ENCODE data around the gene DYRK1A. TPM values are rescaled to one million over a fixed set of nuclear protein-coding genes. Genes with fewer than 3 reads are reported as not detected.
A peak's percentile ranks its signal among the peaks of the same experiment; 100 is the strongest.

Gene DYRK1A
- total RNA-seq, 2 experiments from 2014 or later: 73.6 to 74.1 TPM

- no peak for DNase-seq
- CTCF ChIA-PET: no interaction called here
- POLR2A ChIA-PET: no interaction called here
- H3K9me3 Mint-ChIP-seq: no peaks in the 10 kb centered on the region
- peaks cover 14% of the 10 kb centered on the region for H3K4me1 Mint-ChIP-seq
- H3K4me3 Mint-ChIP-seq: no peak overlapping the region
- H3K36me3 Mint-ChIP-seq (ENCODE audit: low read depth): peaks cover 36% of the 10 kb centered on the region
- H3K27me3 Mint-ChIP-seq: no peaks in the 10 kb centered on the region
- H3K27ac Mint-ChIP-seq: no peak overlapping the region
Observed at GRCh38 chr21:37469441-37469840, 102.9 kb downstream of the DYRK1A start.

GRCh38 chr21:37472581-37472980 lies 106.0 kb downstream of the DYRK1A start:
- CTCF ChIA-PET: no interaction called here
- H3K4me1 Mint-ChIP-seq: peaks cover 24% of the 10 kb centered on the region

GRCh38 chr21:37473491-37473890 lies 106.9 kb downstream of the DYRK1A start:
- H3K4me3 Mint-ChIP-seq: no peak overlapping the region
- no peak overlapping the region for H3K27ac Mint-ChIP-seq
- H3K27me3 Mint-ChIP-seq: no peaks in the 10 kb centered on the region
- no peak for DNase-seq
- ChIA-PET POLR2A (no interaction called here), CTCF (interaction anchor here (2.4 kb wide), 1 partner anchor 9 kb away, joined by 10 read pairs; no protein-coding TSS in a partner anchor)
- peaks cover 28% of the 10 kb centered on the region for H3K36me3 Mint-ChIP-seq (ENCODE audit: low read depth)
- peaks cover 23% of the 10 kb centered on the region for H3K4me1 Mint-ChIP-seq
- H3K9me3 Mint-ChIP-seq: no peaks in the 10 kb centered on the region

More at GRCh38 chr21:37472581-37472980, 106.0 kb downstream of the DYRK1A start:
- Mint-ChIP-seq H3K9me3 (no peaks in the 10 kb centered on the region), H3K36me3 (ENCODE audit: low read depth) (peaks cover 31% of the 10 kb centered on the region), H3K4me3 (no peak overlapping the region), H3K27ac (no peak overlapping the region), H3K27me3 (no peaks in the 10 kb centered on the region)
- POLR2A ChIA-PET: no interaction called here
- no peak for DNase-seq

GRCh38 chr21:37474342-37474741 lies 107.8 kb downstream of the DYRK1A start:
- Mint-ChIP-seq H3K27ac (no peak overlapping the region), H3K4me3 (no peak overlapping the region), H3K4me1 (peaks cover 23% of the 10 kb centered on the region), H3K27me3 (no peaks in the 10 kb centered on the region), H3K36me3 (ENCODE audit: low read depth) (peaks cover 21% of the 10 kb centered on the region), H3K9me3 (no peaks in the 10 kb centered on the region)
- no peak for DNase-seq
- CTCF ChIA-PET: interaction anchor here (1.1 to 2.4 kb wide), 2 partner anchors 10 to 23 kb away, joined by 3 to 10 read pairs; no protein-coding TSS in a partner anchor
- POLR2A ChIA-PET: interaction anchor here (0.7 to 1.4 kb wide), 3 partner anchors 11 to 109 kb away, joined by 3 to 5 read pairs (median 5); no protein-coding TSS in a partner anchor

- H3K9me3 Mint-ChIP-seq: no peaks in the 10 kb centered on the region
- H3K27me3 Mint-ChIP-seq: no peaks in the 10 kb centered on the region
- DNase-seq: no peak
- CTCF ChIA-PET: interaction anchor here (1.0 to 2.4 kb wide), 3 partner anchors 11 to 88 kb away, joined by 3 to 10 read pairs (median 4); no protein-coding TSS in a partner anchor
- peaks cover 23% of the 10 kb centered on the region for H3K4me1 Mint-ChIP-seq
- POLR2A ChIA-PET: interaction anchor here (1.2 to 1.4 kb wide), 2 partner anchors 12 to 110 kb away, joined by 5 read pairs; no protein-coding TSS in a partner anchor
- H3K4me3 Mint-ChIP-seq: no peak overlapping the region
- peaks cover 19% of the 10 kb centered on the region for H3K36me3 Mint-ChIP-seq (ENCODE audit: low read depth)
- H3K27ac Mint-ChIP-seq: peak overlapping the region; percentile 2
Observed at GRCh38 chr21:37475186-37475868, 108.8 kb downstream of the DYRK1A start.

- H3K4me1 Mint-ChIP-seq: peaks cover 15% of the 10 kb centered on the region
- ChIA-PET CTCF (interaction anchor here (0.7 to 0.9 kb wide), 2 partner anchors 15 to 131 kb away, joined by 3 to 4 read pairs; no protein-coding TSS in a partner anchor), POLR2A (no interaction called here)
- H3K27me3 Mint-ChIP-seq: no peaks in the 10 kb centered on the region
- no peak overlapping the region for H3K4me3 Mint-ChIP-seq
- peaks cover 26% of the 10 kb centered on the region for H3K36me3 Mint-ChIP-seq (ENCODE audit: low read depth)
- H3K9me3 Mint-ChIP-seq: no peaks in the 10 kb centered on the region
- no peak overlapping the region for H3K27ac Mint-ChIP-seq
- DNase-seq: no peak
Observed at GRCh38 chr21:37478794-37479193, 112.2 kb downstream of the DYRK1A start.

GRCh38 chr21:37483776-37484175 lies 117.2 kb downstream of the DYRK1A start:
- POLR2A ChIA-PET: interaction anchor here (1.0 kb wide), 1 partner anchor 216 kb away, joined by 3 read pairs; no protein-coding TSS in a partner anchor
- no peak for DNase-seq
- Mint-ChIP-seq H3K4me3 (no peak overlapping the region), H3K36me3 (ENCODE audit: low read depth) (peaks cover 43% of the 10 kb centered on the region), H3K27me3 (no peaks in the 10 kb centered on the region), H3K27ac (no peak overlapping the region), H3K9me3 (no peaks in the 10 kb centered on the region), H3K4me1 (peaks cover 1% of the 10 kb centered on the region)
- CTCF ChIA-PET: interaction anchor here (1.3 kb wide), 1 partner anchor 20 kb away, joined by 3 read pairs; no protein-coding TSS in a partner anchor

- POLR2A ChIA-PET: no interaction called here
Observed at GRCh38 chr21:37484535-37485474, 118.2 kb downstream of the DYRK1A start.

GRCh38 chr21:37489553-37489952 lies 123.0 kb downstream of the DYRK1A start:
- Mint-ChIP-seq H3K36me3 (ENCODE audit: low read depth) (peaks cover 46% of the 10 kb centered on the region), H3K27ac (no peak overlapping the region), H3K9me3 (no peaks in the 10 kb centered on the region), H3K27me3 (no peaks in the 10 kb centered on the region), H3K4me1 (peaks cover 2% of the 10 kb centered on the region), H3K4me3 (no peak overlapping the region)
- CTCF ChIA-PET: interaction anchor here (1.0 kb wide), 1 partner anchor 74 kb away, joined by 3 read pairs; no protein-coding TSS in a partner anchor
- POLR2A ChIA-PET: no interaction called here
- DNase-seq: no peak

More at GRCh38 chr21:37484535-37485474, 118.2 kb downstream of the DYRK1A start:
- no peaks in the 10 kb centered on the region for H3K27me3 Mint-ChIP-seq
- CTCF ChIA-PET: interaction anchor here (1.3 kb wide), 1 partner anchor 21 kb away, joined by 3 read pairs; no protein-coding TSS in a partner anchor
- no peak for DNase-seq
- peaks cover 2% of the 10 kb centered on the region for H3K4me1 Mint-ChIP-seq
- H3K27ac Mint-ChIP-seq: no peak overlapping the region
- H3K9me3 Mint-ChIP-seq: no peaks in the 10 kb centered on the region
- H3K4me3 Mint-ChIP-seq: no peak overlapping the region
- peaks cover 43% of the 10 kb centered on the region for H3K36me3 Mint-ChIP-seq (ENCODE audit: low read depth)

GRCh38 chr21:37490084-37490483 lies 123.5 kb downstream of the DYRK1A start:
- CTCF ChIA-PET: no interaction called here
- no peak overlapping the region for H3K4me3 Mint-ChIP-seq
- peaks cover 1% of the 10 kb centered on the region for H3K4me1 Mint-ChIP-seq
- H3K27me3 Mint-ChIP-seq: no peaks in the 10 kb centered on the region
- no peak for DNase-seq
- H3K9me3 Mint-ChIP-seq: no peaks in the 10 kb centered on the region
- peaks cover 43% of the 10 kb centered on the region for H3K36me3 Mint-ChIP-seq (ENCODE audit: low read depth)
- H3K27ac Mint-ChIP-seq: no peak overlapping the region
- POLR2A ChIA-PET: no interaction called here

- peaks cover 3% of the 10 kb centered on the region for H3K4me1 Mint-ChIP-seq
- DNase-seq: no peak
- no peaks in the 10 kb centered on the region for H3K27me3 Mint-ChIP-seq
- CTCF ChIA-PET: interaction anchor here (1.3 to 2.1 kb wide), 2 partner anchors 22 to 330 kb away, joined by 3 to 10 read pairs; no protein-coding TSS in a partner anchor
- H3K36me3 Mint-ChIP-seq (ENCODE audit: low read depth): peaks cover 49% of the 10 kb centered on the region
- no peak overlapping the region for H3K4me3 Mint-ChIP-seq
- no peaks in the 10 kb centered on the region for H3K9me3 Mint-ChIP-seq
- POLR2A ChIA-PET: interaction anchor here (1.7 kb wide), 1 partner anchor 67 kb away, joined by 8 read pairs; no protein-coding TSS in a partner anchor
- no peak overlapping the region for H3K27ac Mint-ChIP-seq
Observed at GRCh38 chr21:37496972-37497371, 130.4 kb downstream of the DYRK1A start.

GRCh38 chr21:37498664-37499063 lies 132.1 kb downstream of the DYRK1A start:
- CTCF ChIA-PET: no interaction called here

GRCh38 chr21:37502947-37503346 lies 136.4 kb downstream of the DYRK1A start:
- H3K9me3 Mint-ChIP-seq: no peaks in the 10 kb centered on the region
- H3K4me3 Mint-ChIP-seq: no peak overlapping the region
- H3K36me3 Mint-ChIP-seq (ENCODE audit: low read depth): peaks cover 53% of the 10 kb centered on the region
- ChIA-PET POLR2A (no interaction called here), CTCF (no interaction called here)
- DNase-seq: no peak
- no peak overlapping the region for H3K27ac Mint-ChIP-seq
- H3K4me1 Mint-ChIP-seq: peaks cover 16% of the 10 kb centered on the region
- H3K27me3 Mint-ChIP-seq: no peaks in the 10 kb centered on the region

More at GRCh38 chr21:37498664-37499063, 132.1 kb downstream of the DYRK1A start:
- Mint-ChIP-seq H3K4me3 (no peak overlapping the region), H3K9me3 (no peaks in the 10 kb centered on the region), H3K4me1 (peaks cover 11% of the 10 kb centered on the region), H3K27me3 (no peaks in the 10 kb centered on the region), H3K36me3 (ENCODE audit: low read depth) (peaks cover 50% of the 10 kb centered on the region), H3K27ac (no peak overlapping the region)
- POLR2A ChIA-PET: no interaction called here
- no peak for DNase-seq
